Measurements from ENCODE around the gene PDCD7.

DNA sequence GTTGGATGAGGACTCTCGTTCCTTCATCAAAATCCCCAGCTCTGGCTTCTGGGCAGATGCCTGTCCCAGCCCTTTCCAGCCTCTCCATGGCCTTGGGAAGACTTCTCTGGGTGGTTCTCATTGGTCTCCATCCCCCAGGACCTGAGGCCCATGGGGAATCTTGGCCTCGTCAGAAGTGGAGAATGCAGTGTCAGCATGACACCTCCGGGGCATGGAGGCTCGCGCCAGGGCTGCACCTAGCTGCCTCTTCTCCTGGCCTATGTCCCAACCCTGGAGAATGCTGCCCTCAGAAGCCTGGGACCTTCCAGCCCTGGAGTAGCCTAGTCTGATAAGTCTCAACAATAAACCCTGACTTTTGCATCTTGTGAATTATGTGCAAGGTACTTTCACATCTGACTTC is 54.0 kb downstream of the PDCD7 start:
- TF ChIP-seq EZH2 (IDR thresholded peaks at IDR 0.05; ENCODE audit: borderline replicate concordance, low read depth, low read length, severe bottlenecking), result no peak
- TF ChIP-seq CTCF (IDR thresholded peaks at IDR 0.05; ENCODE audit: borderline replicate concordance, extremely low read depth, low read length, poor library complexity, severe bottlenecking), result no peak
